DMS53 treated with DMSO at 0.1 percent for 48 hours (cell line): ENCODE results near the gene TAS2R3.
A peak's percentile ranks its signal among the peaks of the same experiment; 100 is the strongest.
"Not testable (repeated sequence)": the region's sequence is repeated elsewhere in the genome, so short reads cannot be mapped to it uniquely, and the experiment has no call there.

ENCODE experiments used
- DNase-seq: peaks from one replicate; lab custom pipeline; 2025; ENCODE audit not compliant: unreplicated experiment; lab: John Stamatoyannopoulos, UW

TAS2R3 gene, protein sequence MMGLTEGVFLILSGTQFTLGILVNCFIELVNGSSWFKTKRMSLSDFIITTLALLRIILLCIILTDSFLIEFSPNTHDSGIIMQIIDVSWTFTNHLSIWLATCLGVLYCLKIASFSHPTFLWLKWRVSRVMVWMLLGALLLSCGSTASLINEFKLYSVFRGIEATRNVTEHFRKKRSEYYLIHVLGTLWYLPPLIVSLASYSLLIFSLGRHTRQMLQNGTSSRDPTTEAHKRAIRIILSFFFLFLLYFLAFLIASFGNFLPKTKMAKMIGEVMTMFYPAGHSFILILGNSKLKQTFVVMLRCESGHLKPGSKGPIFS

DNA sequence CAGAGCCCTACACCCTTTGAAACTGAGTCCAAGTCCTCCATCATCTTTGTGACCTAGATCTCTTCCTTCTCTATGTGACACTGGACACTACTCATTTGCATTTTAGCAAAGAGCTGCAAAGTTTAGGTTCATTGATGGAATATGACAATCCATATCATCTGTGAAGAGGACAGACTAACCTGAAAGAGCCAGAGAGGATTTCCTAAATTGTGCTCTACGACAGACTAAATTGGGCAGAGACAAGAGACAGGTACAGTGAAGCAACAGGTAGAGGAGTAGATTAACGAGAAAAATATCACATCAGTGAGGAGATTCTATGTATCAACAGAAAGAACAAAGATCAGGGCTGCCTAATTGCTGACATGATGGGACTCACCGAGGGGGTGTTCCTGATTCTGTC lies at the start of gene TAS2R3:
Gene TAS2R3 (plus strand): TSS at position 301 of the 400 bp plus-strand sequence. CDS start 62 bp downstream, at position 363.
- no peak for DNase-seq

DNA sequence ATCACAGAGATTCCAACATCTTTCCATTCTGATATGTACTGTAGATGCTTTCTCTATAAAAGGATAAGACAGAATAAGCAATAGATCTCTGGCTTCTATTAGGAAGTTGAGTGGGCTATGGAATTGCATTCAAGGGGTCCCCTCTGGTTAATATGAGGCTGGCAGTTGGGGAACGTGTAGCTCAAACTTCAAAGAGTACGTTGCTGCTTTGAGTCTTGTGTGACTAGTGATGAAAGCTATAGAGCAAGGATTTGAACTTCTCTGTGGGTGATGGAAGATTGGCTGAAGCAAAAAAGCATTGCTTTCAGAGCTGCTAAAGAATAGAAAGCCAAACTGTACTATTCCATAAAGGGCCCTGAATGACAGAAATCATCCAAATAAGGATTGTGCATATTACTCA lies 49.3 kb upstream of the TAS2R3 start:
- DNase-seq: no peak

DNA sequence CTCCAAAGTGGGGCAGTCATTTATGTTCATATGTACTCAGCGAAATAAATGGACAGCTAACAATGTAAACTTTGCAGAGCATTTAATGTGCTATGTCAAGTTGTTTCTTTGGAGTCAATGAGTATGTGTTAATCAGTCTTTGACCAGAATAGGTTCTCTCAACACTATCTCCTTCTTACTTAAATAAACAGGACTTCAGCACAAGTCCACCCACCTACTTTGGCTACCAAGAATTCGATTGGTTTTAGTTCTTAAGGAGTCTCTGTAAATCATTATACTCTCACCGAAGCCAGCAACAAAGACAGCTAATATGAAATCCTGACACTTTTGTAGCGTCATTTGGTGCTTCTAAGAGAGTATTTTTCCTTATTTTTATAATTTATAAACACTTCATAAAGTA lies 48.9 kb upstream of the TAS2R3 start:
- no peak for DNase-seq

DNA sequence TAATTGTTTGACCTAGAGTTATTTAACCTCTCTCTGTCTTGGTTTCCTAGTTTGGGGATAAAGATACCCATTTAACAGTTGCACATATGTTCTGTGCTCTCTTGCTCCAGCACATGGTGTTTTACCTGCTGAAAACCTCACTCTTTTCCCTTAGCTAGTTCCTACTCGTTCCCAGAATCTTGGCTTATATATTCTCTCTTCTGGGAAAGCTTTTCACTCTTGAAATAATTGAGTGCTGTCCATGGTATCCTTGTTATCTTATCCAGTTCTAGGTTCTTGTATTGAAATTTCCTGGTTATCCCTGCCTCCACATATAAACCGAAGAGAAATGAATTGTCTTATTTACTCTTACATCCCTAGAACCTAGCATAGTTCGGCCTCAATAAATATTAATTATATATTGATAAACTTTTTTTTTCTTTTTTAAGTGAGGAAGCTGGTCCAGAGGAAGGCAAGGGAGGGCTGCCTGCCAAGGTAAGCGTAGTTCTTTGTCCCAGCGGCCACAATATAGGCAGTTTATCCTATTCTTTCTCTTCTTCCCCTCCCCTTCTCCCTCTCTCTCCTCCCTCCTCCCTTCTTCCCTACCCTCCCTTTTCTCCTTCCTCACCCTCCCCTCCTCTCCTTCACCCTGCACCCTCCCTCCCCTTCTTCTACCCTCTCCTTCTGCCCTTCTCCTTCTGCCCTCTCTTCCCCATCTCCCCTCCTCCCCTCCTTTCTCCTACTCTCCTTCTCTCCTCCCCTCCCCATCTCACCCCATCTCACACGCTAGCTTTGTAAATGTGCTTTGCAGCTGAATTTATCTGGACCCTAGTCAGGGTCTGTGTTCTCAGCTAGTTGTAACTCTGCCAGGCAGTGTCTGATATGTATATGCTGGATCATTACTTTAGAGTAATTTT lies 47.9 kb upstream of the TAS2R3 start:
- no peak for DNase-seq

DNA sequence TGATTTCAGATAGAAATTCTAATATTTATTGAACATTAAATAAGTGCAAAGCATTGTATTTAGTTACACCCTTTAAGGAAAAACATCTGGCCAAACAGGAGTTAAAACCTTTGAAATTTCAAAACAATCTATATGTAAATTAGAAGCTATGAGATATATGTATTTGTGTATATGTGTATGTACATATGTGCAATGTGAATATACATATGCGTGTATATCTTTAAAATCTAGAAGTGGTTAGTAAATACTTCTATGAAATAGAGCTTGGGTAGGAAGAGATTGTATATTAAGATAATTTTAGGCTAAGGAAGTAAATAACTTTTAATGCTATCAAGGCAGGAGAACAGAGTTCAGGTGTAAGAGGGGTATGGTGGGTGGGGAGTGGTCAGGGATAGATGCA lies 46.4 kb upstream of the TAS2R3 start:
- no peak for DNase-seq

DNA sequence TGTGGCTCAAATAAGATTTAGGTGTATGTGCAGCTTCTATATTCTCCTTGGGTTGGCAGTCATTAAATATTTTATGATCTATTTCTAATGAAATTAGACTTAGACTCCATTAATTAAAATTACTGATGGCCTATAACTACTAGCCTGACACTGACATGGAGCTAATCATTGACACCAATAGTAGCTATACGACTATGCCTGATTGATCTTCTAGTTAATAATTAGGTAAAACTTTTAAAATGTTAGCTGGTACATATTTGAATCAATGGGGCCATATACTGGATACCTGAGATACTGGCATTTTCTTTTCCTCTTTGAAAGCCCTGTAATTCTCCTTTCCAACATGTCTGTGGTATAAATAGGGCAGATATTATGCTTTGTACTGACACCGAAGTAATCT lies 41.4 kb upstream of the TAS2R3 start:
- DNase-seq: no peak

DNA sequence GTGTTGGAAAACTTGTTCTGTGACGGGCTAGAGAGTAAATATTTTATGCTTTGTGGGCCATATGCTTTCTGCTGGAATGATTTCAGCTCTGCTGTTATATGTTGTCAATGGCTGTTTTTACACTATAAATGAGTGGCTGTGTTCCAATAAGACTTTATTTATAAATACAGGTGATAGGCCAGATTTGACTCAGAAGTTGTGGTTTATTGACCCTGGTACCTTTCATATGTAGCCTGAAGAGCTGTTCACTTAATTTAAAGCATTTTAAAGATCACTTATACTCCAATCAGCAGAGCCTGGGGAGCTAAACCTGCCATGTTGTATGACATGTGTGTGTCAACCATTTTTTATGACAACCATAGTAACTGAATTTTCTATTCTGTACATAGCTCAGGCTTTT lies 34.9 kb upstream of the TAS2R3 start:
- DNase-seq: no peak

DNA sequence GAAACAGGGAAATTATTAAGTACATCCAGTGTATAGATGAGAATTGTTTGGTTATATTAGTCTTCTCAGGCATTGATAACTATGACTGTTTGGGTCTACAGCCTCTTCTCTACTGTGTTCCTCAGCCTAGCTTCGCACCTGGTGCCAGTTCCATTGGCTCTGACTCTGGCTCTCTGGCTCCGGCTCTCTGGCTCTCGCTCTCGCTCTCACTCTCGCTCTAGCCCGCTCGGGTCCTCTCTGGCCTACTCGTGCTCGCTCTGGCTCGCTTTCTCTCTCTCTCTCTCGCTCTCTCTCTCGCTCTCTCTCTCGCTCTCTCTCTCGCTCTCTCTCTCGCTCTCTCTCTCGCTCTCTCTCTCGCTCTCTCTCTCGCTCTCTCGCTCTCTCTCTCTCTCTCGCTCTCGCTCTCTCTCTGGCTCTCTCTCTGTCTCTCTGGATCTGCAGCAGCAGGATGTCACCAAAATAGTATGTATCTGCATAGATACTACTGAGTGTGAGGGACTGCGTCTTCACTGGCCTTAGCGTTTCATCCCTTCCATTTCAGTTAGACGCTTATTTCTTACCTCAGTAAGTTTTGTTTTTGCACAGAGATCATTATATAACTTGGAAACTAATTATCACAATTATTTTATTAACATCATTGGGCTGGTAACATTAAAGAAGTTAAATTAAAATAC lies 32.3 kb upstream of the TAS2R3 start:
- no peak for DNase-seq

DNA sequence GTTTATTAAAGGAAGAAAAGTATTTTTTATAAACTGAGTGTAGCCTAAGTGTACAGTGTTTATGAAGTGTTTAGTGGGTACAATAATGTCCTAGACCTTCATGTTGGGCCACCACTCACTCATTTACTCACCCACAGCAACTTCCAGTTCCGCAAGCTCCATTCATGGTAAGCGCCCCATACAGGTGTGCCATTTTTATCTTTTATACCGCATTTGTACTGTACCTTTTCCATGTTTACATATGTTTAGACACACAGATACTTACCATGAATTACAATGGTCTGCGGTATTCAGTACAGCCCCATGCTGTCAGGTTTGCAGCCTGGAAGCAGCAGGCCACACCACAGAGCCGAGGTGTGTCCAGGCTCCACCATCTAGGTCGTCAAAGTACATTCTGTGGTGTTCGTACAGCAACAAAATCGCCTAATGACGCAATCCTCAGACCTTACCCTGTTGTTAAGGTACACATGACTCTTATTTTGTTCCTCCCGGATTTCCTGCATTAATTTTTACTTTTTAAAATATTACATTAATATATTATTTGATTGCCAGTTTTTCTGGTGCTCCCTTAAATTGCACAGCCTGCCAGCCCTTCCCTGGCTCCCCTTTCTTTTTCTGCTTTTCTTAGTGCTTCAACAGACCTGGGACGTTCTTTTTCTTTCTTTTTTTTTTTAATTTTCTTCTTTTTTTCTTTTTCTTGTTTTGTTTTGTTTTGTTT lies 26.6 kb upstream of the TAS2R3 start:
- peak; percentile 7 for DNase-seq

DNA sequence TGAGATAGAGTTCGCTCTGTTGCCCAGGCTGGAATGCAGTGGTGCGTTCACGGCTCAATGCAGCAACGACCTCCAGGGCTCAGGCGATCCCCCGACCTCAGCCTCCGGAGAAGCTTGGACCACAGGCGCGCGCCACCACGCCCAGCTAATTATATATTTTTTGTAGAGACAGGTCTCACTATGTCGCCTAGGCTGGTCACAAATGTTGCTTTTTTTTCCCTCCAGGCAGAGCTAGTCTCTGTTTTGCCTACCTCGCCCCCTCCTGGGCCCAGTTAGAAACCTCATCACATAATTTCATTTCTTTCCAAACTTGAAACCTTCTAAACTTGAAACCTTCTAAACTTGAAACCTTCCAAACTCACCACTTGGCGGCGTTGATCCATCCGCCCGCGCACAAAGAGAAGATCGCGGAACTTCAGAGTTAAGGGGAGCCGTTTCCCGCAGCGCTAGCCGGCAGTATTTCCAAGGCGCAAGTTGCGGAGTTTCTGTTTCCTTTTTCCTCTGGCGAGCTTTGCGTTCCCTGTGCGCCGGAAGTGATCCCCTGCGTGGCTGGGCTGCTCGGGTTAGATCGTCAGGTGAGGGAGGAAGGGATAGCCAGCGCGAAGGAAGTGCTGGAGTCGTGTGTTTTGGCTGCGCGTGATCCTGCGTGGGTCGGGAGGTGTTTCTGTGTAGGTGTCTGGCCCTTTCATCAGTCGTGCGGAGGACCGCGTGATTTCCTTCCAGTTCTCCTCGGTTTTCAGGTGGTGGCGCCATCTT lies 25.9 kb upstream of the TAS2R3 start, which contains the start of gene SSBP1:
Gene SSBP1 (plus strand): TSS at position 523 of the 756 bp plus-strand sequence. CDS start 809 bp downstream, outside the sequence.
- DNase-seq: peak; percentile 98

DNA sequence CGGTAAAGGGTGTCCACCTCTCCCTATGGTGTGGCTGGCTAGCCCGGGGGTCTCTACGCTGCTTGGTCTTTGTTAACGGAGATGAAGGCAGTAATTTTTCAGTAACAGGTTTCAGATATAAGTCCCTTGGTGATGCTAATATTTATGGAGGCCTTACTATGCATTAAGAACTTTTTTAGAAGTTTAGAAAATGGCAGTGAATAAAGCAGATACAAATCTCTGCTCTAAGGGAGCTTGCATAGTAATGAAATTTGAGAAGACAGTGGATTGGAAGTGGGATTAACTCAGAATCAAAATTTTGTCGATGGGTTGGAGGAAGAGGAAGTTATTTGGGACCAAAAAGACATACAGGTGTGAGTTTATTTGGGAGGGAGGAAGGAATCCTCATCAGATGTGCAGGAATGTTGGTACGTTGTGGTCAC lies 25.3 kb upstream of the TAS2R3 start:
- DNase-seq: no peak

DNA sequence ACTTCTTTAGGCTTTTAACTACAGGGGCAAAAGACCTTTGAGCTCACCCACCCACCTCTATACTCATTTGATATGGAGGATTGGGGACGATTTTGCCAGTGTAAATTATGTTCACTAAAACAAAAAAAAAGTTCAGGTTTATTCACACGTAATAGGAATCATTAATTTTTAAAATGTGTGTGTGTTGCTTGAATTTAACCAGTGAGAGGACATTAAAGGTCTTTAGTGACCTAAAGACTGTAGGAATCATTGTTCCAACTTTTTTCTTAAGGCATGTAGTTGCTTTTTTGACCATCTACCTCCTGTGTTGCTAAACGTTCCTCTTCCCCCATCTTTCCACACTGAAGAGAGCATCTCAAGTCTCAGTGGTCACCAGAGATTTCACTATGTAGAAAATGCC lies 24.6 kb upstream of the TAS2R3 start:
- no peak for DNase-seq

DNA sequence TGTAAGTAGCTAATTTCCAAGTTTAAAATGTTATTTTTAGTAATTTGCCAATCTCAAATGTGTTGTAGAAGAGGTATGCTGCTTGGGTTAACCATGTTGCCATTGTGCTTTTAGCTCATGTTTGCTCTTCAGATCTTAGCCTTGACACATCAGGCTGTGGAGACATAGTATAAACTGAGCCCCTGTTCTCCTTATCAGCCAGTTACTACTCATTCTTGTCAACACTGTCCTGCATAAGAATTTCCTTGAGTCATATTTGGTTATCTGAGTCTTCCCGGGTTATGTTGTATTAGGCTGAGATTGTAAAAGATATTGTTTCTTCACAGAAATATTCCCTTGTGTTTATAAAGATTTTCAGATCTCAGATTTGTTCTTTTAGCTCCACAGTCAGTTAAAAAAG lies 21.7 kb upstream of the TAS2R3 start:
- DNase-seq: no peak

DNA sequence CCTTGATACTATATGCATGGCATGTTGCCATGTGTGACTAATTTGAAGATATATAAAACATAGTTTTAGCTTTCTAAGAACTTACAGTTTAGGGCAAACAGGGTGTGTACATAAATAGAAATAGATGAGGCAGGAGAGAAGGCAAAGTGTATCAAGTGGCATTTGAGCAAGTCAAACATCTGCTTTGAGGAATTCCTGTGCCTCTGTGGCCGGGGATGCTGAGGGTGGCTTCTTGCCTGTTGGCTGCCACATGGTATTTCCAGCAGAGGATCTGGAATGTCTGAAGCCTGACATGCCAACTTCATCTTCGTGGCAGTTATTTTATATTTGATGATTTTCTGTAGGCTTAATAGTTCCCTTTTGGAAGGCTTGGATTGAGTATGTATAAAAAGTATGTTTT lies 19.8 kb upstream of the TAS2R3 start:
- no peak for DNase-seq

DNA sequence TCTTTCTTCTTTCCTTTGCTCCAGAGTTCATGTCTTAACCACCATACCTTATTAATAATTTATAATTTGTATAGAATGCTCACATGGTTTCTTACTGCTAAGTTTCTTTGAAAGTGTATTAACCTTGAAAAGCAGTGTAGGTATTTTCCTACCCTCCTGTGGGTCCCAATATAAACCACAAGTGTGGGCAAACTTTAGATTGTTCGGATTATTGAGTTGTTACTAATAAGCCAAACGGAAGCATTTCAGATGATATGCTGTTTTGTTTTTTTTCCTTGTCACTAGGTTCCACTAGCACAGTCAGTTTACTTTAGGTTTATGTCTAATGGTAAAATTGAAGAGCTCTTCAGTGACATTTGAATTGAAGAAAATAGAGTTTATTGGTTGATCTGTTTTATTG lies 15.5 kb upstream of the TAS2R3 start:
- no peak for DNase-seq

DNA sequence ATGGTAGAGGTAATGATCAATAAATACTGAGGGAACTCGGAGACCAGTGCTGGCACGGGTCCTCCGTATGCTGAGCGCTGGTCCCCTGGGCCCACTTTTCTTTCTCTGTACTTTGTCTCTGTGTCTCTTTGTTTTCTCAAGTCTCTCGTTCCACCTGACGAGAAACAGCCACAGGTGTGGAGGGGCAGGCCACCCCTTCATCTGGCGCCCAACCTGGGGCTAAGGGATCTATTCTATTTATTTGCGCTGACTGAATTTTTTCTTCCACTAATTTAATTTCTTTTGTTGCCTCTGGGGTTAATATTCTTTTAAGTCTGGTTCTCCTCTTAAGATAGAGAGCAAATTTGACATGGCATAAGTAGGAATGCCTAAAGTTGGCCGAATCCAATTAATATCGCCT lies 12.0 kb upstream of the TAS2R3 start:
- DNase-seq: not testable (repeated sequence)

DNA sequence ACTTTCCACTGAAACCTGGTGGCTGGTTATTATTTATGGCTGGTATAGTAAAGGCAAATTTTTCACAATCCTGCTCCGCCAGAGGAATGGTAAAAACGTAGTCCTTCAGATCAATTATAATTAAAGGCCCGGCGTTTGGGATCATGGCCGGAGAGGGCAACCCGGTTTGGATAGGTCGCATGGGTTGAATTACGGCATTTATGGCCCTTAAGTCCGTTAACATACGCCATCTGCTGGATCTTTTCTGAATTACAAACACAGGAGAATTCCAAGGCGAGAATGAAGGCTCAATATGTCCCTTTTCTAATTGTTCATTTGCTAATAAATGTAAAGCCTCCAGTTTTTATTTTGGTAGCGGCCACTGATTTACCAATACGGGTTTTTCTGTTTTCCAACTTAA lies 11.3 kb upstream of the TAS2R3 start:
- DNase-seq: no peak

DNA sequence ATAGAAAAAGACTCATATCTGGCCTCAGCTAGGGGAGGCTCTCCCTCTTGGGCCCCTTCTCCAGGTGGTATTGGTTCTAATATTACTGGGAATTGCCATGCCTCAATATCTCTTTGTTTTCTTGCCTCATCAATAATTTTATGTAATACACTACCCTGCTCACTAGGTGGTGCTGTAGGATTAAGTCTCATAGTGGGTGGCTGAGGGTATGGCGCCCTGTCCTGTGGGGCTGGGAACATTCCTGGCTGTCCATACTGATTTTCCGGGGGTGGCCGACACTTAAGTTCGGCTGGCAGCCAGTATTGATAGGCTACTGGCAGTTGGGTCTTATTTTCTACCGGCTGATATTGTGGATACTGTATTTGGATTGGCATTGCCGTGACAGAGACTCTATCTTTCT lies 9.0 kb upstream of the TAS2R3 start:
- DNase-seq: peak; percentile 25

DNA sequence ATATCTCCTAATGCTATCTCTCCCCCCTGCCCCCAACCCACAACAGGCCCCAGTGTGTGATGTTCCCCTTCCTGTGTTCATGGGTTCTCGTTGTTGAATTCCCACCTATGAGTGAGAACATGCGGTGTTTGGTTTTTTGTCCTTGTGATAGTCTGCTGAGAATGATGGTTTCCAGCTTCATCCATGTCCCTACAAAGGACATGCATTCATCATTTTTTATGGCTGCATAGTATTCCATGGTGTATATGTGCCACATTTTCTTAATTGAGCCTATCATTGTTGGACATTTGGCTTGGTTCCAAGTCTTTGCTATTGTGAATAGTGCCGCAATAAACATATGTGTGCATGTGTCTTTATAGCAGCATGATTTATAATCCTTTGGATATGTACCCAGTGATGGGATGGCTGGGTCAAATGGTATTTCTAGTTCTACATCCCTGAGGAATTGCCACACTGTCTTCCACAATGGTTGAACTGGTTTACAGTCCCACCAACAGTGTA lies 6.2 kb downstream of the TAS2R3 start:
- DNase-seq: not testable (repeated sequence)

DNA sequence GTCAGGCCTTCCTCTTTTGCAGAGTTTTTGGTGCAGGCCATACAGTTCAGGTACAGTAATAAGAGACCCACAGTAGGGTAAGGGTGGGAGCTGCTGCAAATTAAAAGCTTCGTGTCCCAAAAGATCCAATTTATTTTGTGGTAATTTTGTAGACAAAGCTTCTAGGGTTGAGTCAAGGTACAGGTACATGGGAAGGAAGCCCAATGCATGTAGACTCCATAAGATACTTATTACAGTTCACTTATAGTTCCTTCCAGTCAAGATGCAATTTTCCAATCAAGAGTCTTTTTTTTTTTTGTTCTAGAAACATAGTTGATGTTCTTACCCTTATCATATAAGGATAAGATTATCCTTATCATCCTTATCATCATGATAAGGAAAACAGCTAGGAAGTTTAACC lies 12.5 kb downstream of the TAS2R3 start, which contains the start of gene TAS2R4:
Gene TAS2R4 (plus strand): TSS at position 301 of the 400 bp plus-strand sequence. CDS start 1,815 bp downstream, outside the sequence.
- no peak for DNase-seq
